Spleen (tissue), 11 donors: ENCODE measurements around the gene SIMC1. TPM values are rescaled to one million over a fixed set of nuclear protein-coding genes. Genes with fewer than 3 reads are reported as not detected.

Experiments
- DNase-seq: peaks from one replicate; pipeline ENCODE4 v3.0.0-alpha.2; 2020
- H3K27ac ChIP-seq, 8 donors: fragments of 200-600 bp; sonication (generic) in 7 of 8; 1 replicate in 4 of 8; 2 replicates in 4 of 8; pipeline versions ENCODE4 v1.5.0 to v1.8.0; 2016 to 2021; ENCODE audit warnings: inconsistent platforms in 4 of 8, mild to moderate bottlenecking in 4 of 8, moderate library complexity in 1 of 8
- H3K27me3 ChIP-seq, 7 donors: fragments of 200-600 bp; sonication (generic) in 6 of 7; replicated peaks in 1 of 7; 1 replicate in 4 of 7; 2 replicates in 3 of 7; pipeline versions ENCODE4 v1.5.0 to v1.8.0; 2016 to 2021; ENCODE audit warnings: inconsistent platforms in 3 of 7, mild to moderate bottlenecking in 1 of 7
- H3K36me3 ChIP-seq, 6 donors: fragments of 200-600 bp; sonication (generic) in 5 of 6; 1 replicate in 4 of 6; 2 replicates in 2 of 6; pipeline versions ENCODE4 v1.5.0 to v1.8.0; 2016 to 2021; ENCODE audit warnings: inconsistent platforms in 2 of 6
- H3K4me1 ChIP-seq, 6 donors: fragments of 200-600 bp; sonication (generic) in 5 of 6; 1 replicate in 3 of 6; 2 replicates in 3 of 6; pipeline versions ENCODE4 v1.5.0 to v1.8.0; 2016 to 2021; ENCODE audit warnings: inconsistent platforms in 3 of 6
- H3K4me3 ChIP-seq, 8 donors: fragments of 200-600 bp; sonication (generic) in 7 of 8; 1 replicate in 4 of 8; 2 replicates in 4 of 8; pipeline versions ENCODE4 v1.5.0 to v1.8.0; 2016 to 2021; ENCODE audit warnings: inconsistent platforms in 4 of 8, mild to moderate bottlenecking in 4 of 8, moderate library complexity in 2 of 8
- H3K9me3 ChIP-seq, 8 donors: fragments of 200-600 bp; sonication (generic) in 7 of 8; 1 replicate in 4 of 8; 2 replicates in 4 of 8; pipeline versions ENCODE4 v1.5.0 to v1.8.0; 2016 to 2021; ENCODE audit warnings: inconsistent platforms in 4 of 8
- POLR2A ChIP-seq, 3 donors: fragments of 450-650 bp; IDR thresholded peaks; one replicate each; pipeline ENCODE4 v1.5.1; 2017; ENCODE audit warnings: antibody characterized with exemption in 3 of 3, mild to moderate bottlenecking in 1 of 3
- POLR2AphosphoS5 ChIP-seq, 3 donors: sonication (generic); formaldehyde crosslinking; IDR thresholded peaks; one replicate each; pipeline ENCODE4 v1.5.1; 2017; ENCODE audit warnings: antibody characterized with exemption in 3 of 3
- WGBS, 5 donors: extraction: QIAGEN DNeasy Blood & Tissue Kit in 3 of 5; methylation state at CpG; one replicate each; pipeline versions ENCODE4 v1.1.5 to v1.1.7; 2013 to 2018; 5-methylcytosine and 5-hydroxymethylcytosine counted together
- intact Hi-C: fragments of 100-400 bp; cut with DNase I; formaldehyde crosslinking; loops from one replicate; pipeline ENCODE4 v1.15.0; 2023; ENCODE audit warnings: low total_unique reads
- polyA plus RNA-seq, 3 donors: library from polyadenylated mRNA; stranded (reverse); fragments of 200-250 nt; gene quantifications; one replicate each; pipeline ENCODE4 v1.2.1, GENCODE V29; 2013
- total RNA-seq, 7 donors: library from RNA; depleted of rRNA in 3 of 7; stranded (reverse); fragments of >200 nt in 3 of 7; fragmentation: NEBNext Ultra II Directional in 4 of 7; extraction: Animal tissue kit (Norgen Biotek cat#: 25700) in 4 of 7; gene quantifications; one replicate each; pipeline versions ENCODE4 v1.1.0 to v1.2.1, GENCODE V29; 2016 to 2021
- TF ChIP-seq, protein P1 (sequence below), 11 experiments: fragments of 200-600 bp in 7 of 11; fragments of 450-650 bp in 4 of 11; sonication (generic) in 4 of 11; IDR thresholded peaks in 8 of 11; conservative IDR thresholded peaks in 3 of 11; 1 replicate in 7 of 11; 2 replicates in 4 of 11; pipeline versions ENCODE4 v1.4.0 to v1.8.0; 2016 to 2021; ENCODE audit warnings: antibody characterized with exemption in 11 of 11, inconsistent platforms in 4 of 11, mild to moderate bottlenecking in 1 of 11
- donor health status: healthy with polysubstance abuse.
- donor health status: DM: no; HTN: no; CAD: no; lungs with moderate emphysema.
- donor health status: DM: no; HTN: no; CAD: no.
- donor health status: Bipolar disorder and iron deficiency.
- donor health status: healthy.
- donor health status: DM: no; HTN: no; CAD: no.
- donor health status: DM: yes; HTN: yes; CAD: no.

SIMC1 gene
- total and polyA plus RNA-seq, 10 donors: 5.2 to 33.8 (median 25.8) TPM

DNA sequence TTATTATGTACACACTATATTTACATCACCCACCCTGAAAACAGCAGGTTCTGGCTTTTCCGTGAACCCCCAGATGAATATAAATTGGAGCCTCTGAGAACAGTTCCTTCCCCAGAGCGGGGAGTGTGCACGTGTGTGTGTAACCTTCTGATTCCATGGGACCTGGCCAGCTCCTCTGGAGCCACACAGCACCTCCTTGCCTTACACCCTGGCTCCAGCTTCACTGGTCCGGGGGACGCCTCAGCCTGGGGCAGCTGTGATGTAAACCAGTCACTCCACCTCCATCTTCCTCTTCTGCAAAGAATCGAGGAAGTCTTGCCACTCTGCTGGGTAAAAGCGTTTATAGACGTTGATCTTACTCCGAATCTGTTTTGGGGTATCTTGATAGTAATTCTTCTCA lies 145.7 kb downstream of the SIMC1 start:
- intact Hi-C loops: no loop called here
- 70 to 87% (median 74%) methylated on average over 9 of the region's 9 CpGs for WGBS, 5 donors
- TF ChIP-seq, protein P1, sequence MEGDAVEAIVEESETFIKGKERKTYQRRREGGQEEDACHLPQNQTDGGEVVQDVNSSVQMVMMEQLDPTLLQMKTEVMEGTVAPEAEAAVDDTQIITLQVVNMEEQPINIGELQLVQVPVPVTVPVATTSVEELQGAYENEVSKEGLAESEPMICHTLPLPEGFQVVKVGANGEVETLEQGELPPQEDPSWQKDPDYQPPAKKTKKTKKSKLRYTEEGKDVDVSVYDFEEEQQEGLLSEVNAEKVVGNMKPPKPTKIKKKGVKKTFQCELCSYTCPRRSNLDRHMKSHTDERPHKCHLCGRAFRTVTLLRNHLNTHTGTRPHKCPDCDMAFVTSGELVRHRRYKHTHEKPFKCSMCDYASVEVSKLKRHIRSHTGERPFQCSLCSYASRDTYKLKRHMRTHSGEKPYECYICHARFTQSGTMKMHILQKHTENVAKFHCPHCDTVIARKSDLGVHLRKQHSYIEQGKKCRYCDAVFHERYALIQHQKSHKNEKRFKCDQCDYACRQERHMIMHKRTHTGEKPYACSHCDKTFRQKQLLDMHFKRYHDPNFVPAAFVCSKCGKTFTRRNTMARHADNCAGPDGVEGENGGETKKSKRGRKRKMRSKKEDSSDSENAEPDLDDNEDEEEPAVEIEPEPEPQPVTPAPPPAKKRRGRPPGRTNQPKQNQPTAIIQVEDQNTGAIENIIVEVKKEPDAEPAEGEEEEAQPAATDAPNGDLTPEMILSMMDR (IDR thresholded peaks at IDR 0.05 in 8 of 11, conservative IDR thresholded peaks at IDR 0.05 in 3 of 11): no peak
- TF ChIP-seq POLR2AphosphoS5 (IDR thresholded peaks at IDR 0.05) (no peak), POLR2A (IDR thresholded peaks at IDR 0.05) (no peak)

DNA sequence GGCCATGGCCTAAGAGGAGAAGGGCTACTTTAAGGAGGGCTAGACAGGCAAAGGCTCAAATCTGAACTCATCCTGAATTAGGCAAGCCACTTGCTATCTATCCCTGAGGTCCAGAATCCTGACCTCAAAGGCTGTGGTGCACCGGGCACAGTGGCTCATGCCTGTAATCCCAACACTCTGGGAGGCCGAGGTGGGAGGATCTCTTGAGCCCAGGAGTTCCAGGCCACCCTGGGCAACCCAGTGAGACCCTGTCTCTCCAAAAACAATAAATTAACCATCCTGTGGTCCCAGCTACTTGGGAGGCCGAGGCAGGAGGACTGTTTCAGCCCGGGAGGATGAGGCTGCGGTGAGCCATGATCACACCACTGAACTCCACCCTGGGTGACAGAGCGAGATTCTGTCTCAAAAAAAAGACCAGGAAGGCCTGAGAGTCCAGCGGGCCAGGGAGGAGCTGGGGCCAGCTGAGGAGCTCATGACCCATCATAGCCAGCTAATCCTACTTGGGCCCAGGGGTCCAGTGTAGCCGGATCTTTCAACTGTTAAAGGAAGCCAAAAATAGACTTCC lies 146.2 kb downstream of the SIMC1 start:
- intact Hi-C loops: no loop called here
- Histone ChIP-seq H3K27me3 (no peaks in the 10 kb centered on the region), H3K36me3 (peaks cover 0 to 65% (median 49%) of the 10 kb centered on the region in 6 donors), H3K9me3 (no peaks in the 10 kb centered on the region), H3K4me3 (no peak overlapping the region), H3K27ac (no peak overlapping the region), H3K4me1 (peaks cover 7 to 30% (median 22%) of the 10 kb centered on the region in 6 donors)
- TF ChIP-seq POLR2A (IDR thresholded peaks at IDR 0.05) (no peak), POLR2AphosphoS5 (IDR thresholded peaks at IDR 0.05) (no peak)
- TF ChIP-seq, protein P1 (IDR thresholded peaks at IDR 0.05 in 8 of 11, conservative IDR thresholded peaks at IDR 0.05 in 3 of 11): no peak
- WGBS, 5 donors: 93 to 97% (median 93%) methylated on average over 8 of the region's 8 CpGs
- DNase-seq: peak; percentile 51

More for the DNA sequence above, 145.7 kb downstream of the SIMC1 start:
- Histone ChIP-seq H3K9me3 (no peaks in the 10 kb centered on the region), H3K36me3 (peaks cover 0 to 67% (median 49%) of the 10 kb centered on the region in 6 donors), H3K27me3 (no peaks in the 10 kb centered on the region), H3K4me1 (peaks cover 7 to 27% (median 20%) of the 10 kb centered on the region in 6 donors), H3K4me3 (no peak overlapping the region), H3K27ac (no peak overlapping the region)
- DNase-seq: peak; percentile 58

DNA sequence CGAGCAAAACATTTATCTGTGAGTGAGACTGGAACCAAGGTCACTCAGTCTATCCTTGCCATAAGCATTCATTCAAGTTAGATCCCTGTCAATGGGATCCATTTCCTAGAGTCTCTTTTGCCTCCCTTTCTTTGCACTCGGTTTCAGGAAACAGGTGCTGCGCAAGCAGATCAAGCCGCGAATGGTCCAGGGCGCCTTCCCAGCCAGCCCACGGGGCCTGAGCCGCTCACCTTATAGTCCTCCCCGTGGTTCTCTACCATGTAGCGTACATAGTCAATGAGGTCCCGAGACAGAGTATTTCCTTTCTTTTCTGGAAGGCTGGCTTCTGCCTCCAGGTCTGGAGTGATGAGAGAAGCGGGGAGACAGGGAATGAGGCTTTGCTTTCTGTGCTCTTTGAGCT lies 146.8 kb downstream of the SIMC1 start:
- Histone ChIP-seq H3K27ac (no peak overlapping the region), H3K4me3 (no peak overlapping the region), H3K36me3 (peaks cover 0 to 65% (median 49%) of the 10 kb centered on the region in 6 donors), H3K4me1 (peaks cover 12 to 36% (median 28%) of the 10 kb centered on the region in 6 donors), H3K27me3 (no peaks in the 10 kb centered on the region), H3K9me3 (no peaks in the 10 kb centered on the region)
- DNase-seq: peak; percentile 45
- intact Hi-C loops: no loop called here
- 84 to 93% (median 92%) methylated on average over 12 of the region's 12 CpGs for WGBS, 5 donors
- no peak for TF ChIP-seq POLR2AphosphoS5 (IDR thresholded peaks at IDR 0.05)
- no peak for TF ChIP-seq POLR2A (IDR thresholded peaks at IDR 0.05)
- TF ChIP-seq, protein P1 (IDR thresholded peaks at IDR 0.05 in 8 of 11, conservative IDR thresholded peaks at IDR 0.05 in 3 of 11): no peak

DNA sequence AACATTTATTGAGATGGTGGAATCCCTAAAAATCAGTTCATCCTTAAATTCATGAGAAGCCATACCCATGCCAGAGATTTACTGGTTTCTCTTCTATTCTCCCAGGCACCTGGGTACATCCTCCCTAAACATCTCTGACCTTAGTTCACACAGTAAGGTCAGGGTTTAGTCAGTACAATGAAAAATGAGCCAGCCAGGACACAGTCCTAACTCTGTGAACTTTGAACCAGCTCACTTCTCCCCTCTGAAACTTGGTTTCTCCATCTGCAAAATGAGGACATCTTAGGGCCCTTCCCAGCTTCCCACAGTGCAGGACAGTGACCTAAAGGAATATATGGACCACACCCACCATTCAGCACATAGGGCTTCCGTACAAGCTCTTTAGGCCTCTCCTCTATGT lies 148.3 kb downstream of the SIMC1 start:
- peaks cover 0 to 67% (median 47%) of the 10 kb centered on the region in 6 donors for H3K36me3 ChIP-seq
- H3K27me3 ChIP-seq: no peaks in the 10 kb centered on the region
- WGBS, 5 donors: 66 to 95% (median 78%) methylated on average over 1 of the region's 1 CpG

More for the DNA sequence above, 148.3 kb downstream of the SIMC1 start:
- H3K4me3 ChIP-seq: no peak overlapping the region
- TF ChIP-seq, protein P1 (IDR thresholded peaks at IDR 0.05 in 8 of 11, conservative IDR thresholded peaks at IDR 0.05 in 3 of 11): no peak
- TF ChIP-seq POLR2AphosphoS5 (IDR thresholded peaks at IDR 0.05) (no peak), POLR2A (IDR thresholded peaks at IDR 0.05) (no peak)
- H3K4me1 ChIP-seq: peaks cover 12 to 51% (median 33%) of the 10 kb centered on the region in 6 donors
- intact Hi-C loops: no loop called here
- no peak overlapping the region for H3K27ac ChIP-seq
- no peaks in the 10 kb centered on the region for H3K9me3 ChIP-seq
- no peak for DNase-seq
